Caco-2 (cell line): ENCODE data around the gene KCNQ5. TPM values are rescaled to one million over a fixed set of nuclear protein-coding genes. Genes with fewer than 3 reads are reported as not detected.

Experiments used
- BruUV-seq: library from RNA; stranded (reverse); fragments of 400-500 nt; replicated peaks from 2 replicates; lab custom pipeline; 2021; lab: Mats Ljungman, UMichigan
- CTCF ChIA-PET: fragments of 300-600 bp; sonication (Branson Sonifier 250); formaldehyde crosslinking; loops from one replicate; lab custom pipeline; 2022; ENCODE audit warnings: antibody characterized with exemption; lab: Charles Lee
- POLR2A ChIA-PET: fragments of 300-600 bp; sonication (Branson Sonifier 250); formaldehyde crosslinking; loops from one replicate; lab custom pipeline; 2022; ENCODE audit warnings: antibody characterized with exemption; lab: Charles Lee
- DNase-seq, 2 experiments: peaks; one replicate each; pipeline versions ENCODE4 v3.0.0 to v3.0.0-alpha.2; 2020 to 2022
- H3K27me3 ChIP-seq: replicated peaks from 2 replicates; pipeline ENCODE4 v1.6.0; 2011; ENCODE audit warnings: low read length; ENCODE audit not compliant: control insufficient read depth, insufficient read depth
- H3K36me3 ChIP-seq: 2 replicates; pipeline ENCODE4 v1.5.1; 2011; ENCODE audit warnings: low read length; ENCODE audit not compliant: control insufficient read depth, insufficient read depth
- H3K4me1 ChIP-seq: fragments of 250-450 bp; sonication (Bioruptor Pico); 2 replicates; pipeline ENCODE4 v1.5.1; 2020; ENCODE audit warnings: mild to moderate bottlenecking
- H3K4me3 ChIP-seq: 2 replicates; pipeline ENCODE4 v1.5.1; 2011; ENCODE audit warnings: low read depth, mild to moderate bottlenecking, control low read depth, low read length
- H3K9me3 ChIP-seq: fragments of 250-450 bp; sonication (Bioruptor Pico); 2 replicates; pipeline ENCODE4 v1.5.1; 2020; ENCODE audit warnings: mild to moderate bottlenecking, moderate library complexity
- H3K27ac Mint-ChIP-seq: one replicate; pipeline ENCODE4 v1.8.0; 2022; ENCODE audit warnings: mixed read lengths; ENCODE audit not compliant: unreplicated experiment
- H3K27me3 Mint-ChIP-seq: one replicate; pipeline ENCODE4 v1.8.0; 2022; ENCODE audit warnings: mixed read lengths; ENCODE audit not compliant: insufficient read depth, unreplicated experiment
- H3K36me3 Mint-ChIP-seq: one replicate; pipeline ENCODE4 v1.8.0; 2022; ENCODE audit warnings: mild to moderate bottlenecking, mixed read lengths; ENCODE audit not compliant: insufficient read depth, unreplicated experiment
- H3K4me1 Mint-ChIP-seq: one replicate; pipeline ENCODE4 v1.8.0; 2022; ENCODE audit warnings: low read depth, mixed read lengths; ENCODE audit not compliant: unreplicated experiment
- H3K4me3 Mint-ChIP-seq: one replicate; pipeline ENCODE4 v1.8.0; 2022; ENCODE audit warnings: mild to moderate bottlenecking, moderate library complexity, mixed read lengths; ENCODE audit not compliant: unreplicated experiment
- H3K9me3 Mint-ChIP-seq: one replicate; pipeline ENCODE4 v1.8.0; 2022; ENCODE audit warnings: mixed read lengths; ENCODE audit not compliant: unreplicated experiment
- CTCF ChIP-seq, 2 experiments: fragments of 200-600 bp in 1 of 2; IDR thresholded peaks; 1 replicate in 1 of 2; 2 replicates in 1 of 2; pipeline versions ENCODE4 v1.5.1 to v1.8.0; 2011 to 2022; ENCODE audit warnings: antibody characterized with exemption in 1 of 2, control low read depth in 1 of 2, inconsistent platforms in 1 of 2, low read depth in 1 of 2, low read length in 1 of 2, mild to moderate bottlenecking in 1 of 2, moderate library complexity in 1 of 2; ENCODE audit not compliant: insufficient read depth in 1 of 2, severe bottlenecking in 1 of 2, unreplicated experiment in 1 of 2
- intact Hi-C: fragments of 100-400 bp; cut with micrococcal nuclease; formaldehyde crosslinking; loops from one replicate; pipeline ENCODE4 v1.10.0; 2022; ENCODE audit not compliant: unreplicated experiment
- total RNA-seq: library from RNA; stranded (reverse); gene quantifications from 2 replicates; pipeline ENCODE4 v1.2.3, GENCODE V29; 2022

Gene KCNQ5
- total RNA-seq, 1 experiment from 2014 or later, result 0.20 TPM

GRCh38 chr6:72941751-72942150 lies 319.9 kb downstream of the KCNQ5 start:
- CTCF ChIA-PET, result no interaction called here
- H3K36me3 ChIP-seq, result no peaks in the 10 kb centered on the region
- POLR2A ChIA-PET, result no interaction called here
- no peaks in the 10 kb centered on the region for H3K9me3 Mint-ChIP-seq
- no peak for TF ChIP-seq CTCF (IDR thresholded peaks at IDR 0.05; ENCODE audit: insufficient read depth in 1 of 2, low read depth in 1 of 2, low read length in 1 of 2, severe bottlenecking in 1 of 2, unreplicated experiment in 1 of 2)
- H3K27me3 ChIP-seq, result no peaks in the 10 kb centered on the region
- no peaks in the 10 kb centered on the region for H3K4me1 Mint-ChIP-seq
- H3K36me3 Mint-ChIP-seq, result no peaks in the 10 kb centered on the region
- intact Hi-C loops, result no loop called here
- no peak overlapping the region for H3K27ac Mint-ChIP-seq
- H3K27me3 Mint-ChIP-seq, result peaks cover 2% of the 10 kb centered on the region
- H3K4me3 Mint-ChIP-seq, result no peak overlapping the region
- no peak overlapping the region for H3K4me3 ChIP-seq
- no peaks in the 10 kb centered on the region for H3K9me3 ChIP-seq
- BruUV-seq, result no TSS peak
- no peaks in the 10 kb centered on the region for H3K4me1 ChIP-seq
- no peak for DNase-seq

DNA sequence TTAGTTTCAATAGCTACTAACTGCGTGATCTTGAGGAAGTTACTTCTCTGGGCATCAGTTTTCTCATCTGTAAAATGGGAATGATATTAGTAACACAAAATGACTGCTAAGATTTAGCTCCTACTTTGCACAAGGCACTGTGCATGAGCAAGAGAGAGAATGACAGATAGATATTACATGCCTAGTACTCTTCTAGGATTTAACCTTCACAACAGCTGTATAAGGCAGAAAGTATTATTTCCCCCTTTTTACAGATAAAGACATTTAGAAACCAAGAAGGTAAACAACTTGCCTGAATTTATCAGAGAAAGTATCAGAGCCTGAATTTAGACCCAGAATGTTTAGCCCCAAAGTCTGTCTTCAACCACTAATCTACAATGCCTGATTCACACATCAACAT lies 321.8 kb downstream of the KCNQ5 start:
- no peak overlapping the region for H3K4me3 ChIP-seq
- H3K9me3 ChIP-seq, result no peaks in the 10 kb centered on the region
- Mint-ChIP-seq H3K4me3 (no peak overlapping the region), H3K27me3 (peaks cover 2% of the 10 kb centered on the region), H3K9me3 (no peaks in the 10 kb centered on the region), H3K36me3 (no peaks in the 10 kb centered on the region), H3K27ac (no peak overlapping the region), H3K4me1 (no peaks in the 10 kb centered on the region)
- H3K36me3 ChIP-seq, result no peaks in the 10 kb centered on the region
- H3K4me1 ChIP-seq, result no peaks in the 10 kb centered on the region
- ChIA-PET CTCF (no interaction called here), POLR2A (no interaction called here)
- intact Hi-C loops, result no loop called here
- TF ChIP-seq CTCF (IDR thresholded peaks at IDR 0.05; ENCODE audit: insufficient read depth in 1 of 2, low read depth in 1 of 2, low read length in 1 of 2, severe bottlenecking in 1 of 2, unreplicated experiment in 1 of 2), result no peak
- H3K27me3 ChIP-seq, result no peaks in the 10 kb centered on the region
- no peak for DNase-seq
- BruUV-seq, result no TSS peak

DNA sequence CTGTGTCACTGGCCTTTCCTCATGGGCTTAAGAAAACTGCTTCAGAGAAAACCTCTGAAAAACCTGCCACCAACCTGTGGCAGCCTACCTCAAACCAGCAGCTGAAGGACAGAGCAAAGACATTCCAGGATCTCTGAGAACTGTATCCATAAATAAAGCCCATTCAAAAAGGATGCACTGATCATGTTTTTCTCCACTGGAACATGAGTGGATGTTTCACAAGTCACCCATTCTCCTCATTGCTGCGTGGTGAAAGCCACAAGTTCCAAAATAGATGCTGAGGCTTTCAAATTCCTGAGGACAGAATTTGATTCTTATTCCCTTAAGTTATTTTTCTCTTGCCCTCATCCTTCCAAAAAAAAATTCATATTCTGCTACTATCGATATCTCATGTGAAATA lies 322.8 kb downstream of the KCNQ5 start:
- ChIA-PET CTCF (no interaction called here), POLR2A (no interaction called here)
- no peaks in the 10 kb centered on the region for H3K36me3 ChIP-seq
- H3K36me3 Mint-ChIP-seq, result no peaks in the 10 kb centered on the region
- no peak overlapping the region for H3K27ac Mint-ChIP-seq
- H3K9me3 Mint-ChIP-seq, result no peaks in the 10 kb centered on the region
- H3K4me3 Mint-ChIP-seq, result no peak overlapping the region
- intact Hi-C loops, result no loop called here
- no peak for DNase-seq
- no peaks in the 10 kb centered on the region for H3K4me1 ChIP-seq
- no TSS peak for BruUV-seq
- H3K4me3 ChIP-seq, result no peak overlapping the region
- H3K4me1 Mint-ChIP-seq, result peaks cover under 1% of the 10 kb centered on the region
- no peaks in the 10 kb centered on the region for H3K27me3 ChIP-seq
- H3K27me3 Mint-ChIP-seq, result peaks cover 2% of the 10 kb centered on the region
- TF ChIP-seq CTCF (IDR thresholded peaks at IDR 0.05; ENCODE audit: insufficient read depth in 1 of 2, low read depth in 1 of 2, low read length in 1 of 2, severe bottlenecking in 1 of 2, unreplicated experiment in 1 of 2), result no peak
- no peaks in the 10 kb centered on the region for H3K9me3 ChIP-seq
